ENCODE results near the gene PIGV. TPM values are rescaled to one million over a fixed set of nuclear protein-coding genes. Genes with fewer than 3 reads are reported as not detected.
A peak's percentile ranks its signal among the peaks of the same experiment; 100 is the strongest.

The PIGV gene
- total RNA-seq, 1 donor from 2014 or later: 10.2 TPM

DNA sequence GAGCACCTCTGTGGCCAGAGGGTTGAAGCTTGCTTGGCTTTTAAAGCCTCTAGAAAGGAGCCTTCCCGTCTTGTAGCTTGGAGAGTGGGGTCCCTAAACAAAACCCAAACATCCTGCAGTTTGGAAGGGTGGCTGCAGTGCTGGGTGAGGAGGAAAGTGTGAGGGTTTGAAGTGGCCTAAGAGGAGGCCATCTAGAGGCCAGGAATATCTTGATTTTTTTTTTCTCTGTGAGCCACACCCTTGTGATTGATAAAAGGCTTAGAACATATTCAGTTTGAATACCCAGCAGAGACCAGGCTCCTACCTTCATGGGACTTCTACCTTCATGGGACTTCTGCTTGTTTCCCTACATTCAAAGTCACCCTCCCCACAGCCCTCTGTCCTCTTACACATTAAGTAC lies 37.3 kb upstream of the PIGV start:
- Mint-ChIP-seq H3K27me3 (no peaks in the 10 kb centered on the region), H3K36me3 (ENCODE audit: insufficient read depth) (peaks cover 28% of the 10 kb centered on the region), H3K4me3 (ENCODE audit: low read depth) (no peak overlapping the region), H3K27ac (peak overlapping the region; percentile 96), H3K4me1 (ENCODE audit: low read depth) (peaks cover 33% of the 10 kb centered on the region), H3K9me3 (ENCODE audit: low read depth) (no peaks in the 10 kb centered on the region)
- DNase-seq (ENCODE audit: low spot score, unreplicated experiment): no peak
- TF ChIP-seq, protein P1, sequence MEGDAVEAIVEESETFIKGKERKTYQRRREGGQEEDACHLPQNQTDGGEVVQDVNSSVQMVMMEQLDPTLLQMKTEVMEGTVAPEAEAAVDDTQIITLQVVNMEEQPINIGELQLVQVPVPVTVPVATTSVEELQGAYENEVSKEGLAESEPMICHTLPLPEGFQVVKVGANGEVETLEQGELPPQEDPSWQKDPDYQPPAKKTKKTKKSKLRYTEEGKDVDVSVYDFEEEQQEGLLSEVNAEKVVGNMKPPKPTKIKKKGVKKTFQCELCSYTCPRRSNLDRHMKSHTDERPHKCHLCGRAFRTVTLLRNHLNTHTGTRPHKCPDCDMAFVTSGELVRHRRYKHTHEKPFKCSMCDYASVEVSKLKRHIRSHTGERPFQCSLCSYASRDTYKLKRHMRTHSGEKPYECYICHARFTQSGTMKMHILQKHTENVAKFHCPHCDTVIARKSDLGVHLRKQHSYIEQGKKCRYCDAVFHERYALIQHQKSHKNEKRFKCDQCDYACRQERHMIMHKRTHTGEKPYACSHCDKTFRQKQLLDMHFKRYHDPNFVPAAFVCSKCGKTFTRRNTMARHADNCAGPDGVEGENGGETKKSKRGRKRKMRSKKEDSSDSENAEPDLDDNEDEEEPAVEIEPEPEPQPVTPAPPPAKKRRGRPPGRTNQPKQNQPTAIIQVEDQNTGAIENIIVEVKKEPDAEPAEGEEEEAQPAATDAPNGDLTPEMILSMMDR (IDR thresholded peaks at IDR 0.05; ENCODE audit: unreplicated experiment): no peak

DNA sequence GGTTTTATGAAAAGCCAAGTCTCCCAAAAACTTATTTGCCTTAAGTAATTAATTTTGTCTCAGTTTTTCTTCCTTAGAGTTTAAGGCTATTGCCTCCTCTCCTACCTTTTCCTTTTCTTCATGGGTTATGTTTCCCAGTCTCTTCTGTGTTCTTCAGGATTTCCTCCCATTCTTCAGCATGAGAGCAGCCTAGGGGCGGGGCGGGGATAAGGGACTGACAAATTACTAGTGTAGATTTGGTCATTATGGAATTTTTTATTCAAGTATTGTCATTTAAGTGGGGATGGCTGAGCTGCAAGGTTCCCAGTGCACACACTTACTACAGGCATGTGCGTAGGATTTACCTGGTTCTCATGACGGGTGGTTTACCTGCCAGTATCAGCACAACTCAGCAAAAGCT lies 35.2 kb upstream of the PIGV start:
- Mint-ChIP-seq H3K4me1 (ENCODE audit: low read depth) (peaks cover 30% of the 10 kb centered on the region), H3K27me3 (no peaks in the 10 kb centered on the region), H3K4me3 (ENCODE audit: low read depth) (no peak overlapping the region), H3K27ac (peak overlapping the region; percentile 53), H3K9me3 (ENCODE audit: low read depth) (no peaks in the 10 kb centered on the region), H3K36me3 (ENCODE audit: insufficient read depth) (peaks cover 22% of the 10 kb centered on the region)
- TF ChIP-seq, protein P1 (IDR thresholded peaks at IDR 0.05; ENCODE audit: unreplicated experiment): no peak
- no peak for DNase-seq (ENCODE audit: low spot score, unreplicated experiment)

DNA sequence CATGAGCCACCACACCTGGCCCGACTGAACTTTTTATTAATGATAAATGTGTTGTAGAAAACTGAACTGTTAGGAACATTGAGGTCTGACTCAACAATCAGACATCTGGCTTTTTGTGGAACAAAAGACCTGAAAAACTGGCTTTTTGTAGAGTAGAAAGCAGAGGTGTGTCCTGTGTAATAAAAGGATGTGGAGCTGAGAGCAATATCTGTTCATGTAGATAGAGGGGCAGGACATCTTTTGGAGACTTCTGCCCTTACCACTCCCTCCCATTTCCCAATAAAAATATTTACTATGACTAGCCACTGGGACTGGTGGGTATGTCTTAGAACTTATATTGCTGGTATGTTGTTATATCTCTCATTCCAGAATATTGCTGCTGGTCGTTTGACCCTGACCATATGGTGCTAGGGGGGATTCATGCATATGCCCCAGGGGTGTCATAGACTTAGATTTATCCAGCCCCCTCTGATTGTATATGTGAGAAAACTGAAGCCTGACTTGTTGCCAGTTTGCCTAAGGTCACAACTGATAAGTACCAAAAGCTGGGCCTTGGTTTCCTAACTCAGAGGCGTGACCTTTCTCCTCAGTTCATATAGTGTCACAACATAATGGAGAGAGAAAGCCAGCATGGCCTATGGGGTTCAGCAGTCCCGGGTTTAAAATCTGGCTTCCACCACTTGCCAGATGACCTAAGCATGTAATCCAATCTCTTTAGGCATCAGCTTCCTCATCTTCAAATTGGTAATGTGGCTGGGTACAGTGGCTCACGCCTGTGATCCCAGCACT lies 33.5 kb upstream of the PIGV start:
- H3K27ac Mint-ChIP-seq: peak overlapping the region; percentile 51
- peaks cover 23% of the 10 kb centered on the region for H3K36me3 Mint-ChIP-seq (ENCODE audit: insufficient read depth)
- TF ChIP-seq, protein P1 (IDR thresholded peaks at IDR 0.05; ENCODE audit: unreplicated experiment): no peak
- H3K27me3 Mint-ChIP-seq: no peaks in the 10 kb centered on the region
- no peaks in the 10 kb centered on the region for H3K9me3 Mint-ChIP-seq (ENCODE audit: low read depth)
- no peak for DNase-seq (ENCODE audit: low spot score, unreplicated experiment)
- no peak overlapping the region for H3K4me3 Mint-ChIP-seq (ENCODE audit: low read depth)
- H3K4me1 Mint-ChIP-seq (ENCODE audit: low read depth): peaks cover 25% of the 10 kb centered on the region

DNA sequence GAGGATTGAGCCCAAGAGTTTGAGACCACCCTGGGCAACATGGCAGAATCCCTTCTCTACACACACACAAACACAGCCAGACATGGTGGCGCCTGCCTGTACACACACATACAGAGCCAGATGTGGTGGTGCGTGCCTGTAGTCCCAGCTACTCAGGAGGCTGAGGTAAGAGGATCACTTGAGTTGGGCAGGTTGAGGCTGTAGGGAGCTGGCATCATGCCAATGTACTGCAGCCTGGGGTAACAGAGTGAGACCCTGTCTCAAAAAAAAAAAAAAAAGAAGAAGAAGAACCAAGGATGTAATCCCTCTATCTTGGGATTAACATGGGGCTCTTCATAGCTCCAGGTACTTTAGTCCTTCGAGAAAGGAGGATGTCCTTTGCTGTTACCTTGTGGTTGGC lies 29.4 kb upstream of the PIGV start:
- DNase-seq (ENCODE audit: low spot score, unreplicated experiment): no peak
- TF ChIP-seq, protein P1 (IDR thresholded peaks at IDR 0.05; ENCODE audit: unreplicated experiment): no peak
- Mint-ChIP-seq H3K9me3 (ENCODE audit: low read depth) (no peaks in the 10 kb centered on the region), H3K4me3 (ENCODE audit: low read depth) (no peak overlapping the region), H3K36me3 (ENCODE audit: insufficient read depth) (peaks cover 34% of the 10 kb centered on the region), H3K4me1 (ENCODE audit: low read depth) (peaks cover 17% of the 10 kb centered on the region), H3K27me3 (no peaks in the 10 kb centered on the region), H3K27ac (no peak overlapping the region)

DNA sequence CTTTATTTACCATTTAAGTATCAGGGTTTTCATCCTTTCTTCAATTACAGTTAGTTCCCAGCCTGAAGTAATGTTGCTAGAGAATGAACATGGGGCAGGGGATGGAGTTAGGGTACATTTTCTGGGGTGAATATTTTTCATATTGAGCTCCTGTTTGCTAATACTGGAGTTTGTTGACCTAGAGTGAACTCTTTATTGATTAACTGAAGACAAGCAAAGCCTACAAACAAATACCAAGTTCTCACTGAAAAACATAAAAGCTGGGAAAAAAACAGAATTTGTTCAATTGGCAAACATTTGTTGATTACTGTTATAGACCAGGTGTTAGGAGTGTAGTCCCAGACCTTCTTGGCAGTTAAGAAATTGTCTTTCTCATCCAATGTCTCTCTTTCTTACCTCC lies 28.2 kb upstream of the PIGV start:
- TF ChIP-seq, protein P1 (IDR thresholded peaks at IDR 0.05; ENCODE audit: unreplicated experiment): no peak
- H3K4me1 Mint-ChIP-seq (ENCODE audit: low read depth): peaks cover 15% of the 10 kb centered on the region
- peaks cover 36% of the 10 kb centered on the region for H3K36me3 Mint-ChIP-seq (ENCODE audit: insufficient read depth)
- H3K27me3 Mint-ChIP-seq: no peaks in the 10 kb centered on the region
- H3K9me3 Mint-ChIP-seq (ENCODE audit: low read depth): no peaks in the 10 kb centered on the region
- no peak for DNase-seq (ENCODE audit: low spot score, unreplicated experiment)
- H3K27ac Mint-ChIP-seq: peak overlapping the region; percentile 10
- no peak overlapping the region for H3K4me3 Mint-ChIP-seq (ENCODE audit: low read depth)

All from progenitor cell of endocrine pancreas (in vitro differentiated cells).